ACC112 (cell line): ENCODE measurements around the gene CMTM8.
"Not testable (repeated sequence)": the region's sequence is repeated elsewhere in the genome, so short reads cannot be mapped to it uniquely, and the experiment has no call there.

ENCODE experiments used
- H2AFZ ChIP-seq: fragments of 200-600 bp; sonication (generic); one replicate; pipeline ENCODE4 v1.6.0; 2017; ENCODE audit warnings: antibody characterized with exemption, low read length; ENCODE audit not compliant: unreplicated experiment
- H3K27ac ChIP-seq: fragments of 200-600 bp; sonication (generic); 2 replicates; pipeline ENCODE4 v1.5.1; 2014; ENCODE audit warnings: low read depth, mild to moderate bottlenecking, antibody characterized with exemption, low read length, moderate library complexity
- H3K27me3 ChIP-seq: fragments of 200-600 bp; sonication (generic); 2 replicates; pipeline ENCODE4 v1.6.1; 2014; ENCODE audit warnings: mild to moderate bottlenecking, antibody characterized with exemption, low read length, moderate library complexity, mixed read lengths; ENCODE audit not compliant: insufficient read depth
- H3K36me3 ChIP-seq: fragments of 200-600 bp; sonication (generic); 2 replicates; pipeline ENCODE4 v1.6.1; 2016; ENCODE audit warnings: mild to moderate bottlenecking, antibody characterized with exemption, low read length, moderate library complexity, mixed read lengths; ENCODE audit not compliant: insufficient read depth
- H3K4me1 ChIP-seq: fragments of 200-600 bp; sonication (generic); one replicate; pipeline ENCODE4 v1.6.1; 2016; ENCODE audit warnings: low read length, mixed read lengths; ENCODE audit not compliant: insufficient read depth, unreplicated experiment, control insufficient read depth
- H3K4me3 ChIP-seq: fragments of 200-600 bp; sonication (generic); 2 replicates; pipeline ENCODE4 v1.5.1; 2014; ENCODE audit warnings: mild to moderate bottlenecking, low read depth, low read length
- H3K79me2 ChIP-seq: fragments of 200-600 bp; sonication (generic); one replicate; pipeline ENCODE4 v1.6.0; 2016; ENCODE audit warnings: low read length; ENCODE audit not compliant: control insufficient read depth, unreplicated experiment, insufficient read depth

Gene CMTM8

DNA sequence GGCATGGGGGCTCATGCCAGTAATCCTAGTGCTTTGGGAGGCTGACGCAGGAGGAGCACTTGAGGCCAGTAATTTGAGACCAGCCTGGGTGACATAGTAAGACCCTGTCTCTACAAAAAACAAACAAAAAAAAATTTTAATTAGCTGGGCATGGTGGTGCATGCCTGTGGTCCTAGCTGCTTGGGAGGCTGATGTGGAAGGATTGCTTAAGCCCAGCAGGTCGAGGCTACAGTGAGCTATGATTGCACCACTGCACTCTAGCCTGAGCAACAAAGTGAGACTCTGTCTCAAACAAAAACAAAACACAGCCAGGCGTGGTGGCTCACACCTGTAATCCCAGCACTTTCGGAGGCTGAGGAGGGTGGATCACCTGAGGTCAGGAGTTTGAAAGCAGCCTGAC is 9.7 kb upstream of the CMTM8 start:
- not testable (repeated sequence) for H3K27me3 ChIP-seq, H3K27ac ChIP-seq, H3K79me2 ChIP-seq, H2AFZ ChIP-seq, H3K36me3 ChIP-seq, H3K4me3 ChIP-seq
- H3K4me1 ChIP-seq = peaks cover 20% of the 10 kb centered on the region

DNA sequence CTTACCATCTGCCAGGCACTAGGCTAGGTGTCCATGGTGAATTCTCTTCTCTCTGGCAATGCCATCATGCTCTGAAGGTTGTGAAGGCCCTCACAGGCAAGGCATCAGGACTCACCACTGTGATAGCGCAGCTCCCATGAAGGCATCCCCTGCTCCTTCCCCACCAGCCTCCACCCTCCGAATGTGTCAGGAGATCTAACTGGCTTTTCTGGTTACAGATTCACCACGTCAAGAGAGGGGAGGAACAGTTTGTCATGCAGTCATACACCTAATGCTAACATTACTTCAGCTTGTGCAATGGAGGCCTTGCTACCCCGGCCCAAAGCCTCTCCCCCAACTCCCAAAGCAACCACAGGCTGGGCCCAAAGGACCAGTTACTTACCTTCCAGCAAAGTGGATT is 8.9 kb upstream of the CMTM8 start:
- H2AFZ ChIP-seq = no peak overlapping the region
- peaks cover 20% of the 10 kb centered on the region for H3K4me1 ChIP-seq

DNA sequence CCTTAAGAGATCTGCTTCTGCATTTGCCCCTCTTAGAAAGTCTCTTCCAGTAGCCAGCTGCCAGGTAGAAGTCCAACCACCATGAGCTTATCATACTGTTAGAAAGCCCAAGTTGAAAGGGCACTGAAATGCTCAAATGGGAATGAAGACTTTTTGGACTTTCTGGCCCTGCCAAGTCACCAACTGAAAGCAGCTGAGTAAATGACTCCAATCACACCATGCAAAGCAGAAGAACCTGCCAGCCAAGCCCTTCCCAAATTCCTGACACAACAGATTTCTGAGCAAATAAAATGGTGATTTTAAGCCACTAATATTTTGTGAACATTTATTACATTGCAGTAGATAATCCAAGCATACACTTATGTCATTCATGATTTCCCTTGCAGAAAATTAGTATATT is 2.1 kb upstream of the CMTM8 start:
- H3K27me3 ChIP-seq = peaks cover 9% of the 10 kb centered on the region; the same call in 1 of the 2 replicates
- H3K4me1 ChIP-seq = peaks cover 7% of the 10 kb centered on the region
- no peak overlapping the region for H3K27ac ChIP-seq
- peaks cover 8% of the 10 kb centered on the region for H3K79me2 ChIP-seq
- H2AFZ ChIP-seq = no peak overlapping the region
- no peaks in the 10 kb centered on the region for H3K36me3 ChIP-seq
- H3K4me3 ChIP-seq = no peak overlapping the region

More for the DNA sequence above, 8.9 kb upstream of the CMTM8 start:
- Histone ChIP-seq H3K36me3 (no peaks in the 10 kb centered on the region), H3K79me2 (no peaks in the 10 kb centered on the region), H3K4me3 (no peak overlapping the region), H3K27ac (no peak overlapping the region), H3K27me3 (no peaks in the 10 kb centered on the region)

DNA sequence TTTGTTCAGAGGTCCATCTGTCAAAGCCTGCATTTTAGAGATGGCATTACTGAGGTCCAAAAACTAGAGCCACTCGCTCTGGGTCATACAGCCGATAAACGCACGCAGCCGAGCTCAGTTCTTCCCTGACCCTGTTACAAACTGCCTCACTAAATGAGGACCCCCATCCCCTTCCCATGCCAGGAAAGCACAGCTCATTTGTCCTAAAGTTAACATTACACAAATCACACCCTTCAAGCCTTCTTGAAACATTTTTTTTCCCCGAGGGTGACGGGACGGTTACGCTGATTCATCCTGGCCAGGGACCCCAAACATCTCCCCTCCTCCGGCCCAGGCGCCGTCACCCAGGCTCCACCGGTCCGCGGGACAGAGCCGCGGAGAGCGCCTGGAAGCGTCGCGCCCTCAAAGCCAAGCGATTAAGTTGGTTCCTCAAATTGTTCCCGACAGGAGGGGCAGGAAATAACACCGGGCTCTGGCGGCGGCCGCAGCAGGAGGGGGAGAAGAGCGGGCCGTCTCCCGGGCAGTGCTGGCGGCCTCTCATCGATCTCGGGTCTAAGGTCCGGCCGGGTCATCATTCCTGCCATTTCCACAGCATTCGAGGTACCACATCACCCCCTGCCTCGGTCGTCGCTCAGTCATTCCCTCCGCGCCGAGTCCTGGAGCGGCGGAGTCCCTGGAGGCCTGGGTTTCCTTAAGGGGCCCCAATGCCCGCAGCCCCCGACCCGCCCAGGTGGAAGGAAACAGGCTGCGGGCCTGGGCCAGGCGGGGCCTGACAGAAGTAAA is 619 bp upstream of the CMTM8 start:
- Histone ChIP-seq H3K4me3 (peak overlapping the region; percentile 85), H3K36me3 (no peaks in the 10 kb centered on the region), H3K27me3 (peaks cover 9% of the 10 kb centered on the region; the same call in 1 of the 2 replicates), H3K27ac (no peak overlapping the region), H2AFZ (peak overlapping the region; percentile 91), H3K4me1 (peaks cover 7% of the 10 kb centered on the region), H3K79me2 (peaks cover 11% of the 10 kb centered on the region)

DNA sequence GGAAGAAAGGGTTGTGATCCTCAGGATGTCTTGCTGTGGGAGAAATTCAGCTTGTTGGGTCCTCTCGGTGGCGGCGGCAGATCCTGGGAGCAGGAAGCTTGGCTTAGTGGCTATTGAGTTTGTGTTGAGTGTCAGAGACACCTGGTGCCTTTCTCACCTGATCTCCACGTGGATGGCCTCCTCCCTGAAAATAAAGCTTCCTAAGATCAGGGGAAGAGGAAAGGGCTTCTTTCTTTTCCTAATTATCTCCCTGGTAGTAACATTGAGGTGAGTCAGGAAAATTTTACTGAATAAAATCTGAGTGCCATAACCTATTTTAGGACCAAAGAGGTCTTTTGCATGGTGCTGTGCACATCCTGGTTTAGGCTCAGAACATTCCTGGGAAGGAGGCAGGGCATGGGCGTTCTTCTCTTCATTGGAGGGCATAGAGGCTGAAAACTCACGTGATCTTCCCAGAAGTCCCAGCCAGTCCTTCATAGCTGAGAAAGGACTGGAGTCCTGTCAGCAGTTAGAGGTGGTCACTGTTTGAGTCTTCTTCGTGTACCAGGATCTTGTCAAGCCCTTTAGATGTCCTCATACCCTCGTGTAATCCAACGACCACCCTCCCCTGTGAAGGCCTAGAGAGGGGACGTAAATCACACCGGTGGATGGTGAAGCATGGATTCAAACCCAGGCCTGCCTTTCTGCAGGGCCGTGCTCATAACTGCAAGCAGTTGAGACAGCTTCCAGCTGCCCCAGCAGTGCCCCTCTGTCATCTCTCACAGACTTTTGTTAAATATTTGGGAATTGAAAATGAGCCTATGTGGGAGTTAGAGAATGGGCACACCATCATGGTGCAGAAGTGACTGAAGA is 1.1 kb downstream of the CMTM8 start:
- H3K36me3 ChIP-seq = no peaks in the 10 kb centered on the region
- H3K79me2 ChIP-seq = peaks cover 11% of the 10 kb centered on the region
- peaks cover 9% of the 10 kb centered on the region; the same call in 1 of the 2 replicates for H3K27me3 ChIP-seq
- H3K27ac ChIP-seq = no peak overlapping the region
- H3K4me1 ChIP-seq = peaks cover 7% of the 10 kb centered on the region
- peak overlapping the region; percentile 91 for H2AFZ ChIP-seq
- peak overlapping the region; percentile 85 for H3K4me3 ChIP-seq

DNA sequence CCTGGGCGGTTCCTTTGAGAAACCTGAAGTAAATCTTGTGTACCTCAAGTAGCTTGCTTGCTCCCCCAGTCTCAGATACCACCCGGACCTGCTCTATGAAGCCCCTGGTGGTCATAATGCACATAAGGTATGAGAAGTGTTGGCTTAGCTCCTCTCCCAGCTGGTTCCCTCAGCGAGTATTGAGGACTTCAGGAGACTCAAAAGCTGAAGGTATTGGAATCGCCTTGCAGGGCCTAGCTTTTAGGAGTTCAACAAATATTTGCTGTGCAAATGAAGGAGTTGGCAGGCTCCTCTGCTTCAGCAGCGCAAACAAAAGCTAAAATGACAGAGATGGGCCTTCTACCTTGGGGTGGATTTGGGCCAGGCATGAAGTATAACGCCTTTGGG is 1.7 kb downstream of the CMTM8 start:
- Histone ChIP-seq H3K27me3 (peaks cover 9% of the 10 kb centered on the region; the same call in 1 of the 2 replicates), H3K36me3 (no peaks in the 10 kb centered on the region), H3K4me3 (peak overlapping the region; percentile 85), H2AFZ (no peak overlapping the region), H3K4me1 (peaks cover 10% of the 10 kb centered on the region), H3K79me2 (peaks cover 11% of the 10 kb centered on the region), H3K27ac (no peak overlapping the region)

DNA sequence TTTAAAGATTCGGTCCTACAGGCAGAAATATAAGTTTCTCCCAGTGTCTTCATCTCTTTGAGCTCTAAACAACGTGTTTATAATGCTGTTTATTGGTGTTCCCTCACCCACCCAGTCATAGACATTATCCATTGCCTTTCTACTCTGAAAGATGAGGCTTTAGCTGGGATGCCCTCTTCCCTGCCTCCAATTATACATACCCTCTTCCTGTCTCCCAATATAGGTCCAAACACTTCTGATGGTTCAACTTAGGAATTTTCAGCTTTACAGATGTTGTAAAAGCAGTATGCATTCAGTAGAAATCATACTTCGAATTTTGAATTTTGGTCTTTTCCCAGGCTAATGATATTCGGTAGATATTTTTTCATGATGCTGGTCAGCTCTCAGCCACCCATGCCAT is 2.6 kb downstream of the CMTM8 start:
- Histone ChIP-seq H3K27ac (no peak overlapping the region), H3K4me1 (peaks cover 15% of the 10 kb centered on the region), H3K4me3 (no peak overlapping the region), H3K27me3 (peaks cover 9% of the 10 kb centered on the region; the same call in 1 of the 2 replicates), H2AFZ (no peak overlapping the region), H3K36me3 (no peaks in the 10 kb centered on the region), H3K79me2 (peaks cover 11% of the 10 kb centered on the region)

DNA sequence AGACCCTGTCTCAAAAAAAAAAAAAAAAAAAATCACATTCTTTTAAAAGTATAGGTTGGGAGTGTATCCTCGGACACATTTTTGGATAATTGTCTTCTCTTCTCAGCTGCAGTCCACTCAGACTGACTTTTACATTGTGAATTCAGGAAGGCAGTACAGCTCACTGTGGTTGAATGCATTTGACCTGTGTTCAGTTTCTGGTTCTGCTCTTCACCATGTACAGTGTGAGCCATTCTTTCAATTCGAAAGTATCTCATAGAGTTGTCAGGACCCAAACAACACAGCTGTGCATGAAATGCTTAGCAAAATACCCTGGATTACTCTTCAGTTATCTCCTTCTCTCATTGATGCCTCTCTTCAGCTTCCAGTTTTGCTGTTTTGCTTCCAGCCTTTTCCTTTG is 5.0 kb downstream of the CMTM8 start:
- Histone ChIP-seq H2AFZ (no peak overlapping the region), H3K4me1 (peaks cover 26% of the 10 kb centered on the region), H3K4me3 (no peak overlapping the region), H3K36me3 (no peaks in the 10 kb centered on the region), H3K79me2 (peaks cover 11% of the 10 kb centered on the region), H3K27ac (no peak overlapping the region), H3K27me3 (no peaks in the 10 kb centered on the region)

DNA sequence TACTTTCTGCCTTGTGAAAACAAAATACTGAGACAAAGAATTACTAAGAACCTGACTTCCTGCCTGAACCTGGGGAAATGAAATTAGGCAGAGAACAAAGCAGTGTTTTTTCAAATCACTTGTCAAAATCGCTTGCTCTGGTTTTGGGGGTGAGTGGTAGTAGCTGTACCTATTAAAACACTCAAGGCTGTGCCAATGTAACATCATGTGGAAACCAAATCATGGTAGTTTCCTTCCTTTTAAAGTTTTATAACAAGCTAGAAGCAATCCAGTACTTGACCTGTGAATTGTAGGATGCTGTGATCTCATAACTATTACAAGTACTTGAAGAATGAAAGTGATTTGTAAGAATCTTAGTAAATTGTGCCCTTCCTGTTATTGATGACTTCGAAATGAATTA is 6.7 kb downstream of the CMTM8 start:
- Histone ChIP-seq H3K79me2 (peaks cover 4% of the 10 kb centered on the region), H3K27me3 (no peaks in the 10 kb centered on the region), H3K4me1 (peaks cover 35% of the 10 kb centered on the region), H3K36me3 (no peaks in the 10 kb centered on the region), H2AFZ (no peak overlapping the region), H3K4me3 (no peak overlapping the region), H3K27ac (no peak overlapping the region)

DNA sequence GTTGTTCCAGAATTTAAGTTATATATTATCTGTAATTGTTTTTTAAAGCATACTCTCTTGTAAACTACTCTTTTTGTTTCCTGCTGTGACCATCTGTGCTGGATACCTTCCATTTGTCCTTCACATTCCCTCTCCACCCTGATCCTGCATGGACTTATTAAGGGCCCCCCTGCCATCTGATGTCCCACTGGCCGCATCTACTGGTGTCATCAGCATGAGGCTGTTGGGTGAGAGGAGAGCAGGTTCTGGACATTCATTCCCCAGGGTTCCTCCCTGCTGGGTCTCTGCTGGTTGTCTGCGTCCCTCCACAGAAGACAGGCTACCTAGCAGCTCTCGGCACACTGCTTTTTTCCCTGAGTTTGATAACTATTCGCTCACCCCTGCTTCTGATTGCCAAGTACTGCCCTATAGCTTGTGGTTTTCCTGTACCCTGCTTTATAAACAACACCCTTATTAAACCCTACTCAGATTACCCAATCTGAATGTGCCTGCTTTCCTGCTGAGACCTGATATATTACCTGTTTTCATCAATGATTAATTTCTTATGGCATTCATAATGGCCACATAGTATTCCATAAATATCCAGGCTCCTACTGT is 7.7 kb downstream of the CMTM8 start:
- Histone ChIP-seq H3K4me3 (no peak overlapping the region), H2AFZ (no peak overlapping the region), H3K4me1 (peaks cover 36% of the 10 kb centered on the region), H3K27ac (no peak overlapping the region), H3K27me3 (no peaks in the 10 kb centered on the region), H3K36me3 (no peaks in the 10 kb centered on the region), H3K79me2 (peaks cover 3% of the 10 kb centered on the region)
